PFSK-1 (cell line): ENCODE results near the gene HTT.

Experiments used
- FOXP2 ChIP-seq: optimal IDR thresholded peaks from 2 replicates; pipeline ENCODE3; 2011; ENCODE audit warnings: borderline replicate concordance, control low read depth, inconsistent platforms; ENCODE audit not compliant: insufficient read depth; ENCODE audit errors: extremely low read length, extremely low read depth
- POLR2AphosphoS5 ChIP-seq: IDR thresholded peaks from 2 replicates; pipeline ENCODE4 v1.6.1; 2012; ENCODE audit warnings: low read depth, mild to moderate bottlenecking, control low read depth, low read length, moderate library complexity
- REST ChIP-seq, 2 experiments: IDR thresholded peaks; 2 replicates each; pipeline versions ENCODE4 v1.6.1 to v1.8.0; 2011 to 2012; ENCODE audit warnings: low read depth in 2 of 2, low read length in 2 of 2, control low read depth in 1 of 2, inconsistent platforms in 1 of 2, mild to moderate bottlenecking in 1 of 2, moderate library complexity in 1 of 2; ENCODE audit not compliant: insufficient read depth in 1 of 2
- SIN3A ChIP-seq: IDR thresholded peaks from 2 replicates; pipeline ENCODE4 v1.6.1; 2012; ENCODE audit warnings: mild to moderate bottlenecking, low read length, moderate library complexity, borderline replicate concordance; ENCODE audit not compliant: insufficient read depth
- TAF1 ChIP-seq: IDR thresholded peaks from 2 replicates; pipeline ENCODE4 v1.6.1; 2012; ENCODE audit warnings: low read length, control low read depth, borderline replicate concordance; ENCODE audit not compliant: insufficient read depth

HTT gene

GRCh38 chr4:3218824-3219760, 144.6 kb downstream of the HTT start:
- TF ChIP-seq FOXP2 (no peak), REST (IDR thresholded peaks at IDR 0.05; ENCODE audit: insufficient read depth in 1 of 2, low read depth in 2 of 2, low read length in 2 of 2) (no peak), TAF1 (no peak), POLR2AphosphoS5 (no peak), SIN3A (no peak)

- no peak for TF ChIP-seq SIN3A
- TF ChIP-seq POLR2AphosphoS5: no peak
- no peak for TF ChIP-seq TAF1
- TF ChIP-seq FOXP2: no peak
- no peak for TF ChIP-seq REST (IDR thresholded peaks at IDR 0.05; ENCODE audit: insufficient read depth in 1 of 2, low read depth in 2 of 2, low read length in 2 of 2)
Observed at GRCh38 chr4:3219761-3220475, 145.4 kb downstream of the HTT start.

GRCh38 chr4:3220476-3221183, 146.1 kb downstream of the HTT start:
- TF ChIP-seq REST (IDR thresholded peaks at IDR 0.05; ENCODE audit: insufficient read depth in 1 of 2, low read depth in 2 of 2, low read length in 2 of 2): no peak
- no peak for TF ChIP-seq TAF1
- TF ChIP-seq FOXP2: no peak
- TF ChIP-seq POLR2AphosphoS5: no peak
- TF ChIP-seq SIN3A: no peak

- TF ChIP-seq FOXP2 (no peak), REST (IDR thresholded peaks at IDR 0.05; ENCODE audit: insufficient read depth in 1 of 2, low read depth in 2 of 2, low read length in 2 of 2) (no peak), SIN3A (no peak), POLR2AphosphoS5 (no peak), TAF1 (no peak)
Observed at GRCh38 chr4:3221184-3221494, 146.7 kb downstream of the HTT start.
